DOHH2 (cell line): ENCODE data around the gene MORN5.

Experiments used
- H3F3A ChIP-seq: fragments of 200-600 bp; sonication (generic), shearing (Covaris generic); 2 replicates; pipeline ENCODE4 v1.6.0; 2016; ENCODE audit warnings: antibody characterized with exemption, mild to moderate bottlenecking; ENCODE audit not compliant: control insufficient read depth, insufficient read depth
- H3K27ac ChIP-seq: fragments of 200-600 bp; sonication (generic); 2 replicates; pipeline ENCODE4 v1.5.1; 2014; ENCODE audit warnings: low read depth, mild to moderate bottlenecking, low read length, moderate library complexity
- H3K27me3 ChIP-seq: fragments of 200-600 bp; sonication (generic); 2 replicates; pipeline ENCODE4 v1.6.1; 2014; ENCODE audit warnings: mild to moderate bottlenecking, low read length, mixed read lengths; ENCODE audit not compliant: control insufficient read depth
- H3K36me3 ChIP-seq: fragments of 200-600 bp; sonication (generic); 2 replicates; pipeline ENCODE4 v1.6.1; 2014; ENCODE audit warnings: mild to moderate bottlenecking, low read length, moderate library complexity, mixed read lengths; ENCODE audit not compliant: control insufficient read depth
- H3K4me1 ChIP-seq: fragments of 200-600 bp; sonication (generic); 2 replicates; pipeline ENCODE4 v1.6.1; 2014; ENCODE audit warnings: mild to moderate bottlenecking, low read length, mixed read lengths; ENCODE audit not compliant: control insufficient read depth
- H3K4me2 ChIP-seq: fragments of 200-600 bp; sonication (generic); 2 replicates; pipeline ENCODE4 v1.6.0; 2014; ENCODE audit warnings: mild to moderate bottlenecking, low read length, moderate library complexity
- H3K4me3 ChIP-seq: fragments of 200-600 bp; sonication (generic); 2 replicates; pipeline ENCODE4 v1.5.1; 2014; ENCODE audit warnings: mild to moderate bottlenecking, low read length, mixed read lengths
- H3K79me2 ChIP-seq: fragments of 200-600 bp; sonication (generic); 2 replicates; pipeline ENCODE4 v1.6.1; 2014; ENCODE audit warnings: mild to moderate bottlenecking, low read length, mixed read lengths; ENCODE audit not compliant: control insufficient read depth
- H3K9me2 ChIP-seq: fragments of 200-600 bp; sonication (generic); replicated peaks from 2 replicates; pipeline ENCODE4 v1.6.1; 2014; ENCODE audit warnings: mild to moderate bottlenecking, low read length, mixed read lengths; ENCODE audit not compliant: control insufficient read depth
- H3K9me3 ChIP-seq: fragments of 200-600 bp; sonication (generic); 2 replicates; pipeline ENCODE4 v1.6.1; 2014; ENCODE audit warnings: antibody characterized with exemption, low read length, mixed read lengths; ENCODE audit not compliant: control insufficient read depth, insufficient read depth
- H4K20me1 ChIP-seq: fragments of 200-600 bp; sonication (generic); 2 replicates; pipeline ENCODE4 v1.6.0; 2014; ENCODE audit warnings: low read depth, mild to moderate bottlenecking, antibody characterized with exemption, low read length, moderate library complexity; ENCODE audit not compliant: control insufficient read depth, insufficient read depth
- EZH2phosphoT487 ChIP-seq: fragments of 200-600 bp; sonication (generic); IDR thresholded peaks from 2 replicates; pipeline ENCODE4 v1.6.1; 2017; ENCODE audit warnings: borderline replicate concordance, mild to moderate bottlenecking, antibody characterized with exemption, low read length, moderate library complexity, mixed read lengths
- TF ChIP-seq, protein P1 (sequence below): fragments of 200-600 bp; sonication (generic); IDR thresholded peaks from one replicate; pipeline ENCODE4 v1.5.1; 2014; ENCODE audit warnings: antibody characterized with exemption, mild to moderate bottlenecking, low read depth, low read length; ENCODE audit not compliant: poor library complexity, severe bottlenecking

The MORN5 gene

DNA sequence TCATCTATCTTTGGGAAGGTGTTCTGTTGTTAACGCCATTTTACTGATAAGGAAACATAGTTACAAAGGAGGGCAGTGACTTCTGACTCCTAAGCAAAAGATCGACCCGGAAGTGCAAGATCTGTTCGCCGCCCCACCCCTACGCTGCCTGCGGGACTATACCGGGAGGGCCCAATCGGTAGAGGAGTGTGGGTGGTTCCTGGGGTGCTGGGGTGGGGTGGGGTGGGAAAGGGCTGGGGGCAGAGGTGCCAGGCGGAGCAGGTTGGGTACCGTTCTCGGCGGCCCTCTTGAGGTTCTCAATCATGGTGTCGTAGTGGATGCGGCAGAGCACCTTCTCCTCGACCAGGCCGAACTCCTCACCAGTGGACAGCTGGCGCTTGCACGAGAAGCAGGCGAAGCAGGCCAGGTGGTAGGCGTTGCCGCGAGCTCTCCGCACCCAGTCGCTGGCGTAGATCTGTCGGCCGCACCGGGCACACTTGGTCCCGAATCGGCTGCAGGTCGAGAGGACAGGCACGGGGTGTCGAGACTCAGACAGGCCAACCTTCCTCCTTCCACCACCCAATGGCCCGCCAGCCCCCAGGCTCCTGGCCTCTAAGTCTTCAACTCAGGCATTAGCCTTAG, 57.2 kb downstream of the MORN5 start:
- Histone ChIP-seq H4K20me1 (no peaks in the 10 kb centered on the region), H3K27ac (no peak overlapping the region), H3K4me2 (no peak overlapping the region), H3K9me2 (no peaks in the 10 kb centered on the region), H3K9me3 (no peaks in the 10 kb centered on the region), H3K4me1 (no peaks in the 10 kb centered on the region), H3K79me2 (no peaks in the 10 kb centered on the region), H3F3A (no peaks in the 10 kb centered on the region), H3K36me3 (no peaks in the 10 kb centered on the region), H3K27me3 (peaks cover 31% of the 10 kb centered on the region), H3K4me3 (no peak overlapping the region)
- TF ChIP-seq, protein P1, sequence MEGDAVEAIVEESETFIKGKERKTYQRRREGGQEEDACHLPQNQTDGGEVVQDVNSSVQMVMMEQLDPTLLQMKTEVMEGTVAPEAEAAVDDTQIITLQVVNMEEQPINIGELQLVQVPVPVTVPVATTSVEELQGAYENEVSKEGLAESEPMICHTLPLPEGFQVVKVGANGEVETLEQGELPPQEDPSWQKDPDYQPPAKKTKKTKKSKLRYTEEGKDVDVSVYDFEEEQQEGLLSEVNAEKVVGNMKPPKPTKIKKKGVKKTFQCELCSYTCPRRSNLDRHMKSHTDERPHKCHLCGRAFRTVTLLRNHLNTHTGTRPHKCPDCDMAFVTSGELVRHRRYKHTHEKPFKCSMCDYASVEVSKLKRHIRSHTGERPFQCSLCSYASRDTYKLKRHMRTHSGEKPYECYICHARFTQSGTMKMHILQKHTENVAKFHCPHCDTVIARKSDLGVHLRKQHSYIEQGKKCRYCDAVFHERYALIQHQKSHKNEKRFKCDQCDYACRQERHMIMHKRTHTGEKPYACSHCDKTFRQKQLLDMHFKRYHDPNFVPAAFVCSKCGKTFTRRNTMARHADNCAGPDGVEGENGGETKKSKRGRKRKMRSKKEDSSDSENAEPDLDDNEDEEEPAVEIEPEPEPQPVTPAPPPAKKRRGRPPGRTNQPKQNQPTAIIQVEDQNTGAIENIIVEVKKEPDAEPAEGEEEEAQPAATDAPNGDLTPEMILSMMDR: no peak
- TF ChIP-seq EZH2phosphoT487: no peak

GRCh38 chr9:122217640-122218039, 57.9 kb downstream of the MORN5 start:
- peaks cover 34% of the 10 kb centered on the region for H3K27me3 ChIP-seq
- H3K27ac ChIP-seq: no peak overlapping the region
- no peaks in the 10 kb centered on the region for H3K9me3 ChIP-seq
- no peaks in the 10 kb centered on the region for H3K4me1 ChIP-seq
- no peak overlapping the region for H3K4me3 ChIP-seq
- H3K79me2 ChIP-seq: no peaks in the 10 kb centered on the region
- H3F3A ChIP-seq: no peaks in the 10 kb centered on the region
- H3K36me3 ChIP-seq: no peaks in the 10 kb centered on the region
- H3K4me2 ChIP-seq: no peak overlapping the region
- no peaks in the 10 kb centered on the region for H3K9me2 ChIP-seq
- TF ChIP-seq, protein P1: no peak
- no peak for TF ChIP-seq EZH2phosphoT487
- no peaks in the 10 kb centered on the region for H4K20me1 ChIP-seq

GRCh38 chr9:122218071-122218934, 58.6 kb downstream of the MORN5 start:
- TF ChIP-seq, protein P1: no peak
- TF ChIP-seq EZH2phosphoT487: no peak
- H3K27me3 ChIP-seq: peaks cover 34% of the 10 kb centered on the region
- no peak overlapping the region for H3K4me2 ChIP-seq

More at GRCh38 chr9:122218071-122218934, 58.6 kb downstream of the MORN5 start:
- Histone ChIP-seq H3K4me3 (no peak overlapping the region), H3K27ac (no peak overlapping the region), H3K79me2 (no peaks in the 10 kb centered on the region), H3K4me1 (no peaks in the 10 kb centered on the region), H4K20me1 (no peaks in the 10 kb centered on the region), H3F3A (no peaks in the 10 kb centered on the region), H3K36me3 (no peaks in the 10 kb centered on the region), H3K9me3 (no peaks in the 10 kb centered on the region), H3K9me2 (no peaks in the 10 kb centered on the region)
